D721Med (cell line): Measurements from ENCODE around the gene SHROOM3.

Experiments
- DNase-seq: peaks from one replicate; pipeline ENCODE4 v3.0.0; 2011; ENCODE audit warnings: low spot score; ENCODE audit not compliant: insufficient read length
- FAIRE-seq: peaks from 2 replicates; lab custom pipeline; 2011; peaks lifted over from hg19 to GRCh38; lab: Jason Lieb, UNC
- TF ChIP-seq, protein P1 (sequence below): IDR thresholded peaks from 2 replicates; pipeline ENCODE4 v1.5.1; 2012; ENCODE audit warnings: mild to moderate bottlenecking, control low read depth; ENCODE audit not compliant: insufficient read depth; ENCODE audit errors: missing control alignments

Gene SHROOM3

DNA sequence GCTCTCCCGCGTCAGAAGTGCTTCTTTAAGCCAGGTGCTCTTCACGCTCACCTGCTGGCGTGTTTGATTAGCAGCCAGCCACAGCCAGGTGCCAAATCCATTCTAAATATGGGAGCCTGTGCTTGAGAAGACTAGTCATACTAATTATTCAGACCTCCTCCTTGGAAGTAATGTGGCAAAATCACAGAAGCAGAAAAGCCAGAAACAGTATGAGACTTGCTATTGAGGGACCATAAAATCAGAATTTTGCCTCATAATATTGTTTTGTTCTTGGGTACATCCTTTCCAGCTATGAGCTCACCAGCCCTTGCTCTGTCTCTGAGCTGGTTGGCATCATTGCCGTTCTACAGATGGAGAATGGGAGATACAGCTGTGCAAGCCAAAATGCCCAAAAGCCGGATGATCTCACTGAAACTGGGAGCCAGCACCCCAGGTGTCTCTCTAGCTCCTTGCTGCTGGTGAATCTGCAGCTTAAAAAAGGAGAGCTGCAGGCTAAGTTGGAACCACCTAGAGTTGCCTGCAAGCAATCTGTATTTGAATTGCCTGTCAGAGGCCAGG lies 205.4 kb downstream of the SHROOM3 start:
- FAIRE-seq (no peak), DNase-seq (no peak)
- TF ChIP-seq, protein P1, sequence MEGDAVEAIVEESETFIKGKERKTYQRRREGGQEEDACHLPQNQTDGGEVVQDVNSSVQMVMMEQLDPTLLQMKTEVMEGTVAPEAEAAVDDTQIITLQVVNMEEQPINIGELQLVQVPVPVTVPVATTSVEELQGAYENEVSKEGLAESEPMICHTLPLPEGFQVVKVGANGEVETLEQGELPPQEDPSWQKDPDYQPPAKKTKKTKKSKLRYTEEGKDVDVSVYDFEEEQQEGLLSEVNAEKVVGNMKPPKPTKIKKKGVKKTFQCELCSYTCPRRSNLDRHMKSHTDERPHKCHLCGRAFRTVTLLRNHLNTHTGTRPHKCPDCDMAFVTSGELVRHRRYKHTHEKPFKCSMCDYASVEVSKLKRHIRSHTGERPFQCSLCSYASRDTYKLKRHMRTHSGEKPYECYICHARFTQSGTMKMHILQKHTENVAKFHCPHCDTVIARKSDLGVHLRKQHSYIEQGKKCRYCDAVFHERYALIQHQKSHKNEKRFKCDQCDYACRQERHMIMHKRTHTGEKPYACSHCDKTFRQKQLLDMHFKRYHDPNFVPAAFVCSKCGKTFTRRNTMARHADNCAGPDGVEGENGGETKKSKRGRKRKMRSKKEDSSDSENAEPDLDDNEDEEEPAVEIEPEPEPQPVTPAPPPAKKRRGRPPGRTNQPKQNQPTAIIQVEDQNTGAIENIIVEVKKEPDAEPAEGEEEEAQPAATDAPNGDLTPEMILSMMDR, result no peak

DNA sequence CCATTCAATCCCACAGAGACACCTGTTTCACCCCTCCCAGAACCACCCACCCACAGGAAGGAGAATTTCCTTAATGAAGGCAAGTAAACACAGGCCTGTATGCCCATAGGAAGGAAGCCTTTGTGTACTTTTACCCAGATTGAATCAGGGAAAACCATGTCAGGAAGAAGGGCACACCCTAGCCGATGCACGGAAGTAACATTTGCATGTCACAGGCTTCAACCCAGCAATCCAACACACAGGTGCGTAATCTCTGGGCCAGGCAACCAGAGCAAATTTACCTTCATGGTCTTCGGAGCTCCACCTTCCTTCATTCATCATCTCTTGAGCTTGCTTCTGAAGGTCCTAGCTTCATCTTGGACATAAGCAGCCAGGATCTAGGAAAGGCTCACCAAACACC lies 206.3 kb downstream of the SHROOM3 start:
- TF ChIP-seq, protein P1, result no peak
- no peak for DNase-seq
- FAIRE-seq, result no peak

DNA sequence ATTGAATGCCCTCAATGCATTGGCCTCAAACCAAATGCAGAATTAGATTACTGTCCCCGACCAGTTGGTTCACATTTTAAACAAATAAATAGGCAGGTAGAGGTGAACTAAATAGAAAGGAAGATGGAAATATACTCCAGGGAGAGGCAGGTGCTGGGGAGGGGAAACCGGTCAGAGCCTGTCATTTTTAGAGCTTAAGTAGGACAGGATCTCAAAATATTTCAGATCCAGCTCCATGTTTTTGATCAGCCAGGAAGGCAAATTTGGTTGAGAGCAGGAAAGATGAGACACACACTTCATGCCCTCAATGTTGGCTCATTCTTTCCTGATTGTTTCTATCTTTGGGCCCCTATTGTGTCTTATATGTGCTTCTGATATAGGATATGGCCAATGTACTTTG lies 206.7 kb downstream of the SHROOM3 start:
- FAIRE-seq (no peak), DNase-seq (no peak)
- TF ChIP-seq, protein P1, result no peak

DNA sequence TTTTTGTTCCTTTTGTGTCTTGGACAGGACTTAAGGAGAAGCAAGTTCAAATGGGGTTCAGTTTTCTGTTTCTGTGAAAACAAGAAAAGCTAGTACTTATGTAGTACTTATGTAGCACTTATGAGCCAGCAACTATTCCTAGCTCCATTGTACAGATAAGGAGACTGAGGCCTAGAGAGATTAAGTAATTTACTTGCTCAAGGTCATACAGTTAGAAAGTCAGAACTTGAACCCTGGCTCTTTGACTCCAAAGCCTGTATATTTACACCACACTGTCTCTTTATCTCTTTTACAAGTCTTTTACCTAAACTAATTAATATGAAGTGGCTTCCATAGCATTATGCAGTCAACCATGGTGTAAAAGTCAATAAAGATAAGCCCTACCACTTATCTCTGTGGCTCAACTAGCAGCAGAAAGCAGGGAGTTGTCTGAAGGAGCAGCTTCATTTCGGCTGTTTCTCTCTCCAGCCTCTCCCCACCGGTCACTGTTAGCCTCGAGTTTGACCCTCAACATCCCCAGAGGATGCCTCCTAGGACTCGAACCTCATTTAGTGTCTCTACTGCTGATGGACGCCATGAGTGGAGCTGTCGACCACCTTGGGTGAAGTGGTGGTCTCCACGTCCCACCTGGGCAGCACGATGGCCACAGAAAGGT lies 209.9 kb downstream of the SHROOM3 start:
- no peak for DNase-seq
- FAIRE-seq, result no peak
- TF ChIP-seq, protein P1, result no peak

DNA sequence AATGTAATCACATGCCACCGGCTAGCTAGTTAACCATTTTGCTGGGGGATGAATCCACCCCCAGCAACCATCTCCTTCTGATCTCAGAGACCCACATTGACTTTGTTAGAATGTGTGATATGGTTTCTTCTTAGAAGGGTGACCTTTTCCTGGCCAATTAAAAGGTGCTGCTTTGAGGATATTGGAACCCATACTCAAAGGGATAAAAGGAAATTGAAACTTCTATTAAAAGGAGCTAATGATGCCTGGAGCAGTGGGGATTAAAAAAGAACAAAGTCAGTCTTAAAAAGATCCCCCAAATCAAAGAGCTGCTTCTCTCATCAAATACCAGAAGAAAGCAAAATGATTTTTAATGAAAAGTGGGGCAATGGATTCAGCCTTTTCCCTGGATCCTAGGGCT lies 214.1 kb downstream of the SHROOM3 start:
- TF ChIP-seq, protein P1, result no peak
- no peak for FAIRE-seq
- DNase-seq, result no peak

DNA sequence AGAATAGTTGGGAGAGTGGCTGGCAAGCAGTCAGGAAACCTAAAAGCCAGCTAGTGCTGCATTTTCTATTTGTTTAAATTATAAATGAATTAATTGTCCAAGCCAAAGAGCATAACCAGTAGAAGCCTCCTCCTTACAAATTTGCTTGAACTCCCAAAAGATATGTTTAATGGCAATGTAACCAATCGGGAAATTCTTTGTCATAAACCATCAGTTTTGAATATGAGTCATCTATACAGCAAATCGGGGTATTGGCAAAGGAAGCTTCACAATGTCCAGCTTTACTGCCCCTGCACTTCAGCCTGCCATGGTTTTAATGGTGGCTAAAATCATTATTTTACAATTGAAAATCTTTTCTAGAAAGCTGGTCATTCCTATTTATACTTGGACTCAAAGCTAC lies 216.6 kb downstream of the SHROOM3 start:
- no peak for FAIRE-seq

More for the DNA sequence above, 216.6 kb downstream of the SHROOM3 start:
- no peak for DNase-seq
- TF ChIP-seq, protein P1, result no peak
